SK-N-SH (cell line): ENCODE results near the gene ACP6.

ENCODE experiments used
- CTCF ChIP-seq: fragments of 200-600 bp; sonication (generic); IDR thresholded peaks from 2 replicates; pipeline ENCODE4 v1.6.1; 2017; ENCODE audit warnings: antibody characterized with exemption, mild to moderate bottlenecking, moderate library complexity
- EZH2phosphoT487 ChIP-seq: fragments of 200-600 bp; sonication (generic); IDR thresholded peaks from 2 replicates; pipeline ENCODE4 v1.6.1; 2017; ENCODE audit warnings: low read depth, mixed run types, mild to moderate bottlenecking, antibody characterized with exemption, moderate library complexity, borderline replicate concordance
- FOXJ3 ChIP-seq: sonication (generic); formaldehyde crosslinking; IDR thresholded peaks from 2 replicates; pipeline ENCODE4 v1.5.1; 2020; ENCODE audit warnings: mild to moderate bottlenecking, missing genetic modification reagents
- GABPA ChIP-seq: IDR thresholded peaks from 2 replicates; pipeline ENCODE4 v1.4.0; 2012; ENCODE audit warnings: low read depth, mild to moderate bottlenecking
- JUND ChIP-seq: IDR thresholded peaks from 2 replicates; pipeline ENCODE4 v1.4.0; 2012
- POLR2AphosphoS5 ChIP-seq: IDR thresholded peaks from 2 replicates; pipeline ENCODE4 v1.6.1; 2012; ENCODE audit warnings: low read depth, low read length
- RAD21 ChIP-seq: IDR thresholded peaks from 2 replicates; pipeline ENCODE4 v1.6.1; 2012; ENCODE audit warnings: mild to moderate bottlenecking, low read length
- RCOR1 ChIP-seq: fragments of 150-350 bp; IDR thresholded peaks from 2 replicates; pipeline ENCODE4 v1.6.1; 2017; ENCODE audit warnings: antibody characterized with exemption, low read length
- TAF1 ChIP-seq: IDR thresholded peaks from 2 replicates; pipeline ENCODE4 v1.6.1; 2012; ENCODE audit warnings: low read depth, mild to moderate bottlenecking, low read length, moderate library complexity, borderline replicate concordance
- YY1 ChIP-seq: IDR thresholded peaks from 2 replicates; pipeline ENCODE4 v1.4.0; 2012; ENCODE audit warnings: low read depth, mild to moderate bottlenecking
- TF ChIP-seq, protein P1 (sequence below): IDR thresholded peaks from 2 replicates; pipeline ENCODE4 v1.4.0; 2012; ENCODE audit warnings: low read depth, borderline replicate concordance
- TF ChIP-seq, protein P2 (sequence below): IDR thresholded peaks from 2 replicates; pipeline ENCODE4 v1.4.0; 2012; ENCODE audit warnings: low read depth

- TF ChIP-seq POLR2AphosphoS5, result no peak
- no peak for TF ChIP-seq GABPA
- TF ChIP-seq, protein P1, sequence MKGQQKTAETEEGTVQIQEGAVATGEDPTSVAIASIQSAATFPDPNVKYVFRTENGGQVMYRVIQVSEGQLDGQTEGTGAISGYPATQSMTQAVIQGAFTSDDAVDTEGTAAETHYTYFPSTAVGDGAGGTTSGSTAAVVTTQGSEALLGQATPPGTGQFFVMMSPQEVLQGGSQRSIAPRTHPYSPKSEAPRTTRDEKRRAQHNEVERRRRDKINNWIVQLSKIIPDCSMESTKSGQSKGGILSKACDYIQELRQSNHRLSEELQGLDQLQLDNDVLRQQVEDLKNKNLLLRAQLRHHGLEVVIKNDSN, result no peak
- TF ChIP-seq YY1, result no peak
- no peak for TF ChIP-seq EZH2phosphoT487
- no peak for TF ChIP-seq CTCF
- TF ChIP-seq, protein P2, sequence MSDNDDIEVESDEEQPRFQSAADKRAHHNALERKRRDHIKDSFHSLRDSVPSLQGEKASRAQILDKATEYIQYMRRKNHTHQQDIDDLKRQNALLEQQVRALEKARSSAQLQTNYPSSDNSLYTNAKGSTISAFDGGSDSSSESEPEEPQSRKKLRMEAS, result no peak
- TF ChIP-seq JUND, result no peak
- TF ChIP-seq FOXJ3 (CRISPR knock-in tag), result no peak
- no peak for TF ChIP-seq RAD21
- no peak for TF ChIP-seq TAF1
- TF ChIP-seq RCOR1, result no peak
Measured at GRCh38 chr1:147630022-147630421, 40.3 kb downstream of the ACP6 start.
